SJSA1 (cell line): ENCODE data around the gene PTPA. TPM values are rescaled to one million over a fixed set of nuclear protein-coding genes. Genes with fewer than 3 reads are reported as not detected.
A peak's percentile ranks its signal among the peaks of the same experiment; 100 is the strongest.

Experiments
- DNase-seq, 2 experiments: peaks; one replicate each; pipeline ENCODE4 v3.0.0-alpha.2; 2015 to 2020; ENCODE audit warnings: low spot score in 2 of 2, low read depth in 1 of 2
- H3K27ac ChIP-seq: fragments of 250-450 bp; sonication (Bioruptor Pico); 2 replicates; pipeline ENCODE4 v1.5.1; 2020; ENCODE audit warnings: mild to moderate bottlenecking, moderate library complexity
- H3K27me3 ChIP-seq: fragments of 250-450 bp; sonication (Bioruptor Pico); replicated peaks from 2 replicates; pipeline ENCODE4 v1.5.1; 2020; ENCODE audit warnings: mild to moderate bottlenecking, moderate library complexity
- H3K36me3 ChIP-seq: fragments of 250-450 bp; sonication (Bioruptor Pico); 2 replicates; pipeline ENCODE4 v1.5.1; 2020; ENCODE audit warnings: mild to moderate bottlenecking
- H3K4me1 ChIP-seq: fragments of 250-450 bp; sonication (Bioruptor Pico); replicated peaks from 2 replicates; pipeline ENCODE4 v1.6.1; 2021; ENCODE audit warnings: mild to moderate bottlenecking
- H3K4me3 ChIP-seq: fragments of 250-450 bp; sonication (Bioruptor Pico); 2 replicates; pipeline ENCODE4 v1.5.1; 2020; ENCODE audit warnings: mild to moderate bottlenecking
- H3K9me3 ChIP-seq: fragments of 250-450 bp; sonication (Bioruptor Pico); replicated peaks from 2 replicates; pipeline ENCODE4 v1.5.1; 2020; ENCODE audit warnings: mild to moderate bottlenecking
- total RNA-seq: library from RNA; depleted of rRNA; stranded (reverse); fragments of >200 nt; shearing (Covaris generic); gene quantifications from 2 replicates; pipeline ENCODE4 v1.2.3, GENCODE V29; 2014; rRNA removed

PTPA gene
- 80.7 and 93.3 TPM in 2 replicates for total RNA-seq

- peak within 1 kb of the TSS; percentile 91 for H3K27ac ChIP-seq
- no peaks in the 10 kb centered on the region for H3K27me3 ChIP-seq
- H3K4me1 ChIP-seq: peaks cover 16% of the 10 kb centered on the region
- peak; percentile 83 to 96 for DNase-seq
- peaks cover 19% of the 10 kb centered on the region for H3K36me3 ChIP-seq
- no peaks in the 10 kb centered on the region for H3K9me3 ChIP-seq
- H3K4me3 ChIP-seq: peak within 1 kb of the TSS; percentile 76
These were observed at the start of gene PTPA, which contains the start of gene CRAT for GRCh38 chr9:129110740-129111527. PTPA (plus strand) TSS chr9:129111415; CDS start chr9:129111601, 186 bp downstream. CRAT (minus strand) TSS chr9:129110793; CDS start chr9:129110509, 284 bp downstream.

DNA sequence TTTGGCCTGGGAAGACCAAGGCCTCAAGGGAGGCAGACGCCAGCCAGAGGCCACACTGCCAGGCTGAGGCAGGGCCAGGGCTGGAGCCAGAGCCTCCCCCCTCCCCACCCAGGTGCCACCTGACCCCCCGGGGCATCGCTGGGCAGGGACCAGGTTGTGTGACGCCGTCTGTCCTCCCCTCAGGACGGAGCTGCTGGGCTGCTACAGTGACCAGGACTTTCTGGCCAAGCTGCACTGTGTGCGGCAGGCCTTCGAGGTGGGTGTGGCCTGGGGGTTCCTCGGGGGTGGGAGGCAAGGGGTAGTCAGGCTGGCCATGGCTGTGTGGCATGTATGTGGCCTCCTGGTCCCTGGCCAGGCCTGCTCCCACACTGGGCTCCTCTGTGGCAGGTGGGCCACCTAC is 48.2 kb upstream of the PTPA start:
- Histone ChIP-seq H3K27ac (no peak overlapping the region), H3K36me3 (peaks cover 27% of the 10 kb centered on the region), H3K27me3 (no peaks in the 10 kb centered on the region), H3K9me3 (no peaks in the 10 kb centered on the region), H3K4me1 (no peaks in the 10 kb centered on the region), H3K4me3 (no peak overlapping the region)
- no peak for DNase-seq

- Histone ChIP-seq H3K36me3 (peaks cover 20% of the 10 kb centered on the region), H3K4me3 (no peak overlapping the region), H3K27ac (no peak overlapping the region), H3K9me3 (no peaks in the 10 kb centered on the region), H3K27me3 (no peaks in the 10 kb centered on the region), H3K4me1 (no peaks in the 10 kb centered on the region)
- no peak for DNase-seq
These were observed 46.7 kb upstream of the PTPA start for GRCh38 chr9:129064499-129064908.

DNA sequence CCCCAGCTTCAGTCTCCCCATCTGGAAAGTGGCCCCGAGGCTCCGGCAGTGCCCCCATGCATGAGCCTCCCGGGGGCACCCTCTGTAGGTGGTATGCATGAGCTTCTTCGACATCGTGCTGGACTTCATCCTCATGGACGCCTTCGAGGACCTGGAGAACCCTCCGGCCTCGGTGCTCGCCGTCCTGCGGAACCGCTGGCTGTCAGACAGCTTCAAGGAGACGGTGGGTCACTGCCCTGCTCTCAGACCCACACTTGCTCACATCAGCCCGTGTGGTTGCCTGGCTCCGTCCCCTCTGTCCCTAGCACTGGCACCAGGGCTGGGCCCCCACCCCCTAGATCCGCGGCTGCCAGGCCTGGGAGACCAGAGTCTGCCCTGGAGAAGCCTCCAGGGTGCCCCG is 43.1 kb upstream of the PTPA start:
- Histone ChIP-seq H3K27me3 (no peaks in the 10 kb centered on the region), H3K9me3 (no peaks in the 10 kb centered on the region), H3K4me1 (no peaks in the 10 kb centered on the region), H3K36me3 (peaks cover 14% of the 10 kb centered on the region), H3K27ac (no peak overlapping the region), H3K4me3 (no peak overlapping the region)
- DNase-seq: no peak

DNA sequence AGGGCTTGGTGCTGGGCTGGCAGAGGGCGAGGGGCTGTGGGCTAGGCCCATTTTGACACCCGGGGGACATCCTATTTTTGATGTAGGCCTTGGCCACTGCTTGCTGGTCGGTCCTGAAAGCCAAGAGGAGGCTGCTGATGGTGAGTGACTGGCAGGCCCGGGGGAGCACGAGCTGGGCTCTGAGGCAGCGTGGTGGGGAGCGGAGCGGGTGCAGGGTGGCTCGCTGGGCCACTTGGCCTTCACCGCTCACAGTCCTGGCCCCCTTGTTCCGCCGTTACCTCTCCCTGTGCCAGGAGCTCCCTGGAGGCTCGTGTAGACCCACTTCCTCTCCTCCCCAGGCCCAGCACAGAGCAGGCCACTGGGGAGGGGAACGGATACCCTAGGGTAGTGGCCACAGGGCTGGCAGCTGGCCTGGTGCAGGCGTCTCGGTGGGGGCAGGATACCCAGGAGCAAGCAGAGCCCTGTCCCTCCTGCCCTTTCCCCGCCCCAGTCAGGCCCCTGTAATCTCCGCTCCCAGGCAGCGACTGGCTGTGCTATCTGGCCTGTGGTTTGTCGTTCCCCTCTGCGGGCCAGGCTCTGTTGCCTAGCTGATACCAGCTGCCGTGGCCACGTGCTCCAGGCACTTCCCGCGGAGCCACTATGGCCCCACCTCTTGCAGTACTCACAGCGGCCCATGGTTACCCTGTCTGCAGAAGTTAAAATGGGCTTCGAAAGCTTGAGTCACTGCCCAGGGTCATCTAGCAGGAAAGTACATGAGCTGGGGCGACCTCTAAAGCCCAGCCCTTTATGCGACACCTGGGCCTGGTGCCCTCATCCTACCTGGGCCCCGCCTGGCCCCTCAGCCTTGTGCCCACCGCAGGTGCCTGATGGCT is 42.0 kb upstream of the PTPA start:
- Histone ChIP-seq H3K27ac (no peak overlapping the region), H3K4me3 (no peak overlapping the region), H3K27me3 (no peaks in the 10 kb centered on the region), H3K36me3 (peaks cover 14% of the 10 kb centered on the region; the same call in 1 of the 2 replicates), H3K9me3 (no peaks in the 10 kb centered on the region), H3K4me1 (no peaks in the 10 kb centered on the region)
- no peak for DNase-seq

DNA sequence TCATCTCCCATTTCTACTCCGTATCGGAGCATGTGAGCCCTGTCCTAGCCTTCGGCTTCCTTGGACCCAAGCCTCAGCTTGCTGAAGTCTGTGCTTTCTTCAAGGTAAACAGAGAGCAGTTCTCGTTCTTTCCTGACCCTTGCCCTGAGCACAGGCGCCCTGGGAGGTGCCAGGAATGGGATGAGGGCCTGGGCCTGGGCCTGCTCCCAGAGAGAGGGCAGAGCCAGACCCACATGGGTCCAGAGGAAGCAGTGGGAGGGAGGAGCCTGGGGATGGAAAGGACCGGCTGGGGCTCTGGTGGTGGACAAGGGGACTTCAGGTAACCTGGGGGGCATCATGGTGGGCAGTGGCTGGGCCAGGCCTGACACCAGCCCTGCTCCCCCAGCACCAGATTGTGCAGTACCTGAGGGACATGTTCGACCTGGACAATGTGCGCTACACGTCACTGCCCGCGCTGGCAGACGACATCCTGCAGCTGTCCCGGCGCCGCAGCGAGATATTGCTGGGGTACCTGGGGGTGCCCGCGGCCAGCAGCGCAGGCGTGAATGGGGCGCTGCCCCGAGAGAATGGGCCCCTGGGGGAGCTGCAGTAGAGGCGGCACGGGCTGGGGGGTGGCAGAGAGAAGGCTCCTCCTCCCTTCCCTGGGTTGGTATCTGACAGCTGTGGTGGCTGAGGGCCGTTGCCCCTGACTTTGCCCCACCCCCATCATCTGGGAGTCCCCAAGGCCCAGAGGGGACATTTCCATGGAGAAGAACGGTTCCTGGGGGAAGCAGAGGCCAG is 41.2 kb upstream of the PTPA start:
- no peaks in the 10 kb centered on the region for H3K4me1 ChIP-seq
- no peaks in the 10 kb centered on the region for H3K9me3 ChIP-seq
- H3K27ac ChIP-seq: no peak overlapping the region
- no peak overlapping the region for H3K4me3 ChIP-seq
- DNase-seq: no peak
- H3K36me3 ChIP-seq: peaks cover 12% of the 10 kb centered on the region; the same call in 1 of the 2 replicates
- no peaks in the 10 kb centered on the region for H3K27me3 ChIP-seq

GRCh38 chr9:129070696-129071525 is 40.3 kb upstream of the PTPA start:
- no peaks in the 10 kb centered on the region for H3K27me3 ChIP-seq
- DNase-seq: no peak
- H3K4me3 ChIP-seq: no peak overlapping the region
- no peak overlapping the region for H3K27ac ChIP-seq
- H3K4me1 ChIP-seq: no peaks in the 10 kb centered on the region
- peaks cover 6% of the 10 kb centered on the region; the same call in 1 of the 2 replicates for H3K36me3 ChIP-seq
- no peaks in the 10 kb centered on the region for H3K9me3 ChIP-seq

GRCh38 chr9:129071526-129072126 is 39.6 kb upstream of the PTPA start:
- H3K4me3 ChIP-seq: no peak overlapping the region
- no peaks in the 10 kb centered on the region for H3K27me3 ChIP-seq
- H3K36me3 ChIP-seq: 0 out of 2 replicates have a peak, but pooled peaks cover 4% of the 10 kb centered on the region
- no peaks in the 10 kb centered on the region for H3K9me3 ChIP-seq
- H3K4me1 ChIP-seq: no peaks in the 10 kb centered on the region
- H3K27ac ChIP-seq: no peak overlapping the region
- DNase-seq: peak in 1 of 2 experiments; percentile 49

DNA sequence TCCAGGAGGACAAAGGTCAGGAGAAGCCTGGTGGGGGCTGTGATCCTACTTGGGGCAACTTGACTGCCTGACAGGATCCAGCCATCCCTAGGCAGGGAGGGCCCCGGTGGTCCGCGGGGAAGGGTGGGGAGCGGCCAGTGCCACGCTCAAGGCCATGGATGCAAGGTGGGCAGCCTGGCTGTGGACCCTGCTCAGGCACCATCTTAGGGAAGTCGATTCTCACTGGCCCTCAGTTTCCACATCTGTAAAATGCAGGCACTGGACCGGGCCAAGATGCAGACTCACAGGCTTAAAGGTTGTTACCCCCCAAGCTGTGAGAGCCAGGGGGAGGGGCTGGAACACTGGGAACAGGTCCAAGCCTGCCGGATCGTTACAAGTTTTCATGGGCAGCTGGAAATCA is 39.0 kb upstream of the PTPA start:
- no peaks in the 10 kb centered on the region for H3K27me3 ChIP-seq
- H3K4me3 ChIP-seq: no peak overlapping the region
- 0 out of 2 replicates have a peak, but pooled peaks cover 4% of the 10 kb centered on the region for H3K36me3 ChIP-seq
- no peak for DNase-seq
- no peaks in the 10 kb centered on the region for H3K4me1 ChIP-seq
- H3K9me3 ChIP-seq: no peaks in the 10 kb centered on the region
- H3K27ac ChIP-seq: no peak overlapping the region

- Histone ChIP-seq H3K9me3 (no peaks in the 10 kb centered on the region), H3K4me3 (no peak overlapping the region), H3K36me3 (no peaks in the 10 kb centered on the region), H3K27ac (no peak overlapping the region), H3K27me3 (no peaks in the 10 kb centered on the region), H3K4me1 (no peaks in the 10 kb centered on the region)
- no peak for DNase-seq
These were observed 37.8 kb upstream of the PTPA start for GRCh38 chr9:129073404-129073803.

DNA sequence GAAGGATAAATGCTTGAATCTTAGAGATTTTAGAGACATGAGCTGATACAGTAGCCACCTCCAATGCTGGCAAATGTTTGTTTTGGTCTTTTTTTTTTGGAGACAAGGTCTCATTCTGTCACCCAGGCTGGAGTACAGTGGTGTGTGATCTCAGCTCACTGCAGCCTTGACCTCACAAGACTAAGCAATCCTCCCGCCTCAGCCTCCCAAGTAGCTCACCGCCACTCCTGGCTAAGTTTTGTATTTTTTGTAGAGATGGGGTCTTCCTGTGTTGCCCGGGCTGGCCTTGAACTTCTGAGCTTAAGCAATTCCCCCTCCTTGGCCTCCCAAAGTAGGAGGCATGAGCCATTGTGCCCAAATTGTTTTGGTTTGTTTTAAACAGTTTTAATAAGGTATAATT is 37.1 kb upstream of the PTPA start:
- no peaks in the 10 kb centered on the region for H3K36me3 ChIP-seq
- H3K27me3 ChIP-seq: no peaks in the 10 kb centered on the region
- DNase-seq: no peak
- no peak overlapping the region for H3K4me3 ChIP-seq
- H3K4me1 ChIP-seq: no peaks in the 10 kb centered on the region
- H3K9me3 ChIP-seq: no peaks in the 10 kb centered on the region
- H3K27ac ChIP-seq: no peak overlapping the region

GRCh38 chr9:129075996-129076639 is 35.1 kb upstream of the PTPA start:
- no peak for DNase-seq
- no peaks in the 10 kb centered on the region for H3K36me3 ChIP-seq
- no peak overlapping the region for H3K4me3 ChIP-seq
- H3K27me3 ChIP-seq: no peaks in the 10 kb centered on the region
- H3K9me3 ChIP-seq: no peaks in the 10 kb centered on the region
- H3K4me1 ChIP-seq: peaks cover 6% of the 10 kb centered on the region
- H3K27ac ChIP-seq: no peak overlapping the region
